PFSK-1 (cell line): ENCODE data around the gene TRAF1.

Source experiments
- FOXP2 ChIP-seq: optimal IDR thresholded peaks from 2 replicates; pipeline ENCODE3; 2011; ENCODE audit warnings: borderline replicate concordance, control low read depth, inconsistent platforms; ENCODE audit not compliant: insufficient read depth; ENCODE audit errors: extremely low read length, extremely low read depth
- POLR2AphosphoS5 ChIP-seq: IDR thresholded peaks from 2 replicates; pipeline ENCODE4 v1.6.1; 2012; ENCODE audit warnings: low read depth, mild to moderate bottlenecking, control low read depth, low read length, moderate library complexity
- REST ChIP-seq, 2 experiments: IDR thresholded peaks; 2 replicates each; pipeline versions ENCODE4 v1.6.1 to v1.8.0; 2011 to 2012; ENCODE audit warnings: low read depth in 2 of 2, low read length in 2 of 2, control low read depth in 1 of 2, inconsistent platforms in 1 of 2, mild to moderate bottlenecking in 1 of 2, moderate library complexity in 1 of 2; ENCODE audit not compliant: insufficient read depth in 1 of 2
- SIN3A ChIP-seq: IDR thresholded peaks from 2 replicates; pipeline ENCODE4 v1.6.1; 2012; ENCODE audit warnings: mild to moderate bottlenecking, low read length, moderate library complexity, borderline replicate concordance; ENCODE audit not compliant: insufficient read depth
- TAF1 ChIP-seq: IDR thresholded peaks from 2 replicates; pipeline ENCODE4 v1.6.1; 2012; ENCODE audit warnings: low read length, control low read depth, borderline replicate concordance; ENCODE audit not compliant: insufficient read depth

The TRAF1 gene

GRCh38 chr9:120877276-120878034 lies 49.1 kb downstream of the TRAF1 start:
- no peak for TF ChIP-seq POLR2AphosphoS5
- TF ChIP-seq TAF1 = 0 out of 2 replicates have a peak, but pooled peaks have one; percentile 1
- no peak for TF ChIP-seq REST (IDR thresholded peaks at IDR 0.05; ENCODE audit: insufficient read depth in 1 of 2, low read depth in 2 of 2, low read length in 2 of 2)
- TF ChIP-seq FOXP2 = peak; percentile 82
- no peak for TF ChIP-seq SIN3A

- TF ChIP-seq TAF1 (0 out of 2 replicates have a peak, but pooled peaks have one; percentile 8), POLR2AphosphoS5 (no peak)
Measured at GRCh38 chr9:120876842-120877240, 49.8 kb downstream of the TRAF1 start, which contains the start of gene PHF19. Gene PHF19 (minus strand): TSS chr9:120877188. CDS start chr9:120874741, 2,447 bp downstream.

DNA sequence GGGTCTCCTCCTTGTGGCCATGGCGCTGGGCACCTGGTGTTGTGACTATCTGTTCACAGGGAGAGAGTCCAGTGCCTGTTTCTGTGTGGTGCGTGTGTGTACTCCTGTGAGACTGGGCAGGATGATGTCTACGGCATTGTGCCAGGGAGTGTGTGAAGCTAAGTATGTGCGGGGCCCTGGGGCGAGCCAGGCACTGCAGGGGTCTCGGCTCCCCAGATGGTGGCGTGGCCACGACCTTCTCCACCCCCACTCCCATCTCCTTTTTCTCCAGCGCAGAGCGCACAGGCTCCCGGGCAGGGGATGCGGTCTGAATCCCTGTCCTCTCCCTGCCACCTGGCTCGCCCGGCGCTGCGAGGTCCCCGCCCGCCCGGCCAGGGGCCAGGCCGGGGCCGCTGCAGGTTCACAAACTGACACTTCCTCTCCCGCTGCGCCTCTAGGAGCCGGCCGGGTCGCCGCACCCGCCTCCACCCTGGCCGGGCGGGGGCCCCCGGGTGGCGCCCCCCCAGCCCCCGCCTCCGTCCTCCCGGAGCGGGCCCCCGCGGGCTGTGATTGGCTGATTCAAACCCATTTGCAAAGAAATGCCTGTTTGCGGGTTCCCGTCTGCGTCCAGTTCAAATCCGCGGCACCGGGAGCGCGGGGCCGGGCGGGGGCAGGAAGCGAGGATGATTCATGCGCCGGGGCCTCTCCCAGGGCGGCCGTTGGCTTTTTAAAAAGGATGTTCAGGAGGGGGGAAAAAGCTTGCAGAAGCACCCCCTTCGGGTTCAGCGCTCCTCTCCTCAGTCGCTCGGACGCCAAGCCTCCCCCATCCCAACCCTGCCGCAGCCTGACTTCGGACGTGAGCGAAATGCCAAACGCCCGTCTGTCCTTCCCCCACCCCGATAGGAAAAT lies 50.4 kb downstream of the TRAF1 start:
- TF ChIP-seq TAF1 = peak; percentile 54; the same call in 1 of the 2 replicates
- peak; percentile 45 for TF ChIP-seq FOXP2
- no peak for TF ChIP-seq SIN3A

DNA sequence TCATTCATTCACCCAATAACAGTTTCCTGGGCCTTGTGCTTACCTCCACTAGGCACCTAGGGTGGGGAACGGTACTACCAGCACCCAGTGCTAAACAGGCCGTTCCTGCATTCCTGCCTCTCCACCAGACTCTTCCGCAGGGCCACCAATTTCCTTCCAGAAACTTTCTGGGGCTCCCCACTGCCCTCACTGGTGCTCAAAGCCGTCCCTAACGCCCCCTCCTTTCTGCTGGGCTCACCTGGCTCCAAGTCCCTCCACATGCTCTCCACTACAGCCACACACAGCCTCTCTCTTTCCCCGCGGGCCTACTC lies 51.0 kb downstream of the TRAF1 start:
- no peak for TF ChIP-seq FOXP2
- no peak for TF ChIP-seq REST (IDR thresholded peaks at IDR 0.05; ENCODE audit: insufficient read depth in 1 of 2, low read depth in 2 of 2, low read length in 2 of 2)
- no peak for TF ChIP-seq TAF1
- no peak for TF ChIP-seq POLR2AphosphoS5
- no peak for TF ChIP-seq SIN3A

- no peak for TF ChIP-seq SIN3A
- no peak for TF ChIP-seq FOXP2
- no peak for TF ChIP-seq REST (IDR thresholded peaks at IDR 0.05; ENCODE audit: insufficient read depth in 1 of 2, low read depth in 2 of 2, low read length in 2 of 2)
- no peak for TF ChIP-seq POLR2AphosphoS5
- TF ChIP-seq TAF1 = no peak
Measured at GRCh38 chr9:120875195-120875565, 51.4 kb downstream of the TRAF1 start.
